OCI-LY7 (cell line): ENCODE data around the gene CST7.
"Not testable (repeated sequence)": the region's sequence is repeated elsewhere in the genome, so short reads cannot be mapped to it uniquely, and the experiment has no call there.

Experiments
- CTCF ChIP-seq: fragments of 200-600 bp; sonication (generic); conservative IDR thresholded peaks from 2 replicates; pipeline ENCODE4 v1.5.1; 2014; ENCODE audit warnings: mild to moderate bottlenecking, antibody characterized with exemption, low read length, moderate library complexity, mixed read lengths
- EZH2phosphoT487 ChIP-seq: fragments of 200-600 bp; sonication (generic); IDR thresholded peaks from 2 replicates; pipeline ENCODE4 v1.6.1; 2018; ENCODE audit warnings: low read depth, borderline replicate concordance, mild to moderate bottlenecking, mixed run types, antibody characterized with exemption, low read length, moderate library complexity, mixed read lengths

GRCh38 chr20:24929867-24930723 is 19.0 kb upstream of the CST7 start:
- not testable (repeated sequence) for TF ChIP-seq CTCF, EZH2phosphoT487
